Left renal cortex interstitium (tissue), 4 donors: ENCODE measurements around the gene ACTG2. TPM values are rescaled to one million over a fixed set of nuclear protein-coding genes. Genes with fewer than 3 reads are reported as not detected.

ENCODE experiments used
- DNase-seq, 4 donors: peaks; one replicate each; pipeline ENCODE4 v3.0.0-alpha.2; 2013; ENCODE audit warnings: low read depth in 4 of 4, low spot score in 2 of 4, missing footprints in 1 of 4
- polyA plus RNA-seq, 4 donors: library from polyadenylated mRNA; unstranded; fragments of 120-200 nt; gene quantifications; one replicate each; pipeline ENCODE4 v1.2.1, GENCODE V29; 2013; ENCODE audit not compliant: insufficient read length in 4 of 4

ACTG2 gene
- polyA plus RNA-seq, 4 donors = 0.40 to 4.7 (median 0.72) TPM

- DNase-seq = no peak
Observed at GRCh38 chr2:73963385-73964120, 70.7 kb downstream of the ACTG2 start.

- DNase-seq = no peak
Observed at GRCh38 chr2:73964223-73964622, 71.4 kb downstream of the ACTG2 start.

- no peak for DNase-seq
Observed at GRCh38 chr2:73965053-73965452, 72.2 kb downstream of the ACTG2 start.

- DNase-seq = no peak
Observed at GRCh38 chr2:73968357-73968937, 75.6 kb downstream of the ACTG2 start.

GRCh38 chr2:73969356-73969755 lies 76.5 kb downstream of the ACTG2 start:
- DNase-seq = no peak

Other genes with a start within 250 kb of the ACTG2 start
- gene TPRKB, start 155.7 kb upstream of the ACTG2 start, polyA plus RNA-seq = 10 to 100 TPM; 61.3 to 76.9 (median 73.9) TPM
- gene DUSP11, start 112.9 kb upstream of the ACTG2 start, polyA plus RNA-seq = 10 to 100 TPM; 30.4 to 36.9 (median 35.2) TPM
- gene C2orf78, start 108.8 kb upstream of the ACTG2 start, polyA plus RNA-seq = not detected
- 10 to 100 TPM; 57.8 to 64.6 (median 61.6) TPM for gene STAMBP, start 64.0 kb upstream of the ACTG2 start, polyA plus RNA-seq
- gene DGUOK, start 33.9 kb downstream of the ACTG2 start, polyA plus RNA-seq = 10 to 100 TPM; 62.1 to 73.4 (median 65.1) TPM
- gene TET3, start 91.9 kb downstream of the ACTG2 start, polyA plus RNA-seq = 10 to 100 TPM; 19.3 to 26.9 (median 22.0) TPM